ENCODE results near the gene SOX5. TPM values are rescaled to one million over a fixed set of nuclear protein-coding genes. Genes with fewer than 3 reads are reported as not detected.

SOX5 gene
- 1 to 10 TPM in 1 of 2 donors, not detected in 1; 1.4 TPM for total RNA-seq
- 0 to 0.08 reads per million in 2 donors for total RNA-seq

GRCh38 chr12:23949348-23950209 lies at the start of gene SOX5:
SOX5 (minus strand) TSS chr12:23949670; CDS start chr12:23949601, 69 bp downstream.
- no peaks in the 10 kb centered on the region for H3K4me1 Mint-ChIP-seq
- no peaks in the 10 kb centered on the region for H3K27me3 Mint-ChIP-seq
- no peak within 1 kb of the TSS for H3K27ac Mint-ChIP-seq
- H3K4me3 Mint-ChIP-seq, result no peak within 1 kb of the TSS
- ATAC-seq, result no peak
- no peaks in the 10 kb centered on the region for H3K36me3 Mint-ChIP-seq (ENCODE audit: low read depth)
- no peaks in the 10 kb centered on the region for H3K9me3 ChIP-seq (ENCODE audit: control insufficient read depth, low read length, poor library complexity, severe bottlenecking)
- DNase-seq, result no peak

DNA sequence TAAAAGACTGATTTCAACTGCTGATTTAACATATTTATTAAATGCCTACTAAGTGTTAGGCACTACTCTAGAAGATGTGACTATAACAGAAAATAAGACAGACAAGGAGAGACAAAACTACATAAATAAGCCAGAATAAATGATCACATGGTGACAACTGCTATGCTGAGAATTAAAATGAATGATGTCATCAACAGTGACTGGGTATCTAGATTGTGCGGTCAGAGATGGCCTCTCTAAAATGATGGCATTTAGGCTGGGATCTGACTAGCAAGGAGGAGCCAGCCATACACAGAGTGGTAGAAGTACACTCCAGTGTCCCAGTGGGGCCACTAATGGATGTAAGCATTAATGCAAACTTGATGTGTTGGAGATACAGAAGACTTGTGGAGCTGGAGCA lies 37.6 kb upstream of the SOX5 start:
- Mint-ChIP-seq H3K4me1 (no peaks in the 10 kb centered on the region), H3K4me3 (no peak overlapping the region), H3K36me3 (ENCODE audit: low read depth) (no peaks in the 10 kb centered on the region), H3K27ac (no peak overlapping the region), H3K27me3 (no peaks in the 10 kb centered on the region)
- DNase-seq (no peak), ATAC-seq (no peak)
- H3K9me3 ChIP-seq (ENCODE audit: control insufficient read depth, low read length, poor library complexity, severe bottlenecking), result no peaks in the 10 kb centered on the region

- Mint-ChIP-seq H3K36me3 (ENCODE audit: low read depth) (no peaks in the 10 kb centered on the region), H3K27ac (no peak overlapping the region), H3K4me1 (no peaks in the 10 kb centered on the region), H3K4me3 (no peak overlapping the region), H3K27me3 (no peaks in the 10 kb centered on the region)
- ATAC-seq (no peak), DNase-seq (no peak)
- H3K9me3 ChIP-seq (ENCODE audit: control insufficient read depth, low read length, poor library complexity, severe bottlenecking), result no peaks in the 10 kb centered on the region
Observed at GRCh38 chr12:23980826-23981225, 31.4 kb upstream of the SOX5 start.

GRCh38 chr12:23964812-23965211 lies 15.3 kb upstream of the SOX5 start:
- Mint-ChIP-seq H3K36me3 (ENCODE audit: low read depth) (no peaks in the 10 kb centered on the region), H3K27ac (no peak overlapping the region), H3K4me3 (no peak overlapping the region), H3K27me3 (no peaks in the 10 kb centered on the region), H3K4me1 (no peaks in the 10 kb centered on the region)
- no peaks in the 10 kb centered on the region for H3K9me3 ChIP-seq (ENCODE audit: control insufficient read depth, low read length, poor library complexity, severe bottlenecking)
- DNase-seq (no peak), ATAC-seq (no peak)

GRCh38 chr12:23959826-23960225 lies 10.4 kb upstream of the SOX5 start:
- no peak overlapping the region for H3K4me3 Mint-ChIP-seq
- DNase-seq (no peak), ATAC-seq (no peak)
- H3K9me3 ChIP-seq (ENCODE audit: control insufficient read depth, low read length, poor library complexity, severe bottlenecking), result no peaks in the 10 kb centered on the region
- no peak overlapping the region for H3K27ac Mint-ChIP-seq
- H3K4me1 Mint-ChIP-seq, result no peaks in the 10 kb centered on the region
- no peaks in the 10 kb centered on the region for H3K36me3 Mint-ChIP-seq (ENCODE audit: low read depth)
- H3K27me3 Mint-ChIP-seq, result no peaks in the 10 kb centered on the region

DNA sequence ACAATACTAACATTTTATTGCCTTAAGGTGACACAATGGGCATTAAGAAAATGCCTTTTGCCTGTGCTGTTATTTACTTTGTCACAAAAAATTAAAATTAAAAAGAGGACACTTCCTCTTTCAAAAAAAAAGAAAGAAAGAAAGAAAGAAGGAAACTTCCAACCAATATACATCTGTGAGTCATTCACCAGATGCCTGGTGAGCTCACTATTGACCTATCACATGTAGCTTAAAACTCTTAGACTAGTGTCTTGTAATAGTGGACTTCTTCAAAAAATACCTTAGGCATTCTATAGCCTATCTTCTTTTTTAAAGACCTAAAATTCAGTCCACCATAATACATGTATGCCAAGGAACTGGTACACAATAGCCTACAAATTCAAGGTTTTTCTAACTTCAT lies 4.9 kb upstream of the SOX5 start:
- no peak overlapping the region for H3K4me3 Mint-ChIP-seq
- H3K27me3 Mint-ChIP-seq, result no peaks in the 10 kb centered on the region
- ATAC-seq, result no peak
- DNase-seq, result no peak
- no peaks in the 10 kb centered on the region for H3K4me1 Mint-ChIP-seq
- H3K36me3 Mint-ChIP-seq (ENCODE audit: low read depth), result no peaks in the 10 kb centered on the region
- H3K27ac Mint-ChIP-seq, result no peak overlapping the region
- no peaks in the 10 kb centered on the region for H3K9me3 ChIP-seq (ENCODE audit: control insufficient read depth, low read length, poor library complexity, severe bottlenecking)

DNA sequence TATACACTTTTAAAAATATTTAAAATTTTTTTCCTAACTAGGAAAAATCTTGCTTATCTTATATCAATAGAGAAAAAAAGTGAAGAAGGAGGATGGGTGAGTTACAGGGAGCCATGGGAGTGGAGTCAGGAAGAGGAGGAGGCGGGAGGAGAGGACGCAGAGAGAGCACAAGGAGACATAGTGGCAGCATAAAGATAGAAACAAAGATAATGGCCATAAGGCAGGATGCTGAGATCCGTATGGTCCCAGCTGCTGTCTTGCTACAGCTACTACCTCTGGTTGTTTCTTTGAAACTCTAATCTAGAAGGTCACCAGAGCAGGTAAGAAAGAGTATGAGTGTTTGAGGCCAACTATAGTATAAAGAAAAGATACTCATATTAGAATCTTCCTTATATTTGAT lies 2.6 kb upstream of the SOX5 start:
- Mint-ChIP-seq H3K27ac (no peak overlapping the region), H3K36me3 (ENCODE audit: low read depth) (no peaks in the 10 kb centered on the region), H3K4me3 (no peak overlapping the region), H3K4me1 (no peaks in the 10 kb centered on the region), H3K27me3 (no peaks in the 10 kb centered on the region)
- no peaks in the 10 kb centered on the region for H3K9me3 ChIP-seq (ENCODE audit: control insufficient read depth, low read length, poor library complexity, severe bottlenecking)
- DNase-seq (no peak), ATAC-seq (no peak)

- no peaks in the 10 kb centered on the region for H3K4me1 Mint-ChIP-seq
- H3K4me3 Mint-ChIP-seq, result no peak overlapping the region
- no peaks in the 10 kb centered on the region for H3K9me3 ChIP-seq (ENCODE audit: control insufficient read depth, low read length, poor library complexity, severe bottlenecking)
- no peaks in the 10 kb centered on the region for H3K27me3 Mint-ChIP-seq
- no peak for DNase-seq
- no peaks in the 10 kb centered on the region for H3K36me3 Mint-ChIP-seq (ENCODE audit: low read depth)
- no peak for ATAC-seq
- H3K27ac Mint-ChIP-seq, result no peak overlapping the region
Observed at GRCh38 chr12:23950775-23951451, 1.4 kb upstream of the SOX5 start.

GRCh38 chr12:23950210-23950774 lies 822 bp upstream of the SOX5 start:
- Mint-ChIP-seq H3K4me1 (no peaks in the 10 kb centered on the region), H3K27ac (no peak overlapping the region), H3K4me3 (no peak overlapping the region), H3K27me3 (no peaks in the 10 kb centered on the region), H3K36me3 (ENCODE audit: low read depth) (no peaks in the 10 kb centered on the region)
- no peak for ATAC-seq
- no peak for DNase-seq
- no peaks in the 10 kb centered on the region for H3K9me3 ChIP-seq (ENCODE audit: control insufficient read depth, low read length, poor library complexity, severe bottlenecking)

DNA sequence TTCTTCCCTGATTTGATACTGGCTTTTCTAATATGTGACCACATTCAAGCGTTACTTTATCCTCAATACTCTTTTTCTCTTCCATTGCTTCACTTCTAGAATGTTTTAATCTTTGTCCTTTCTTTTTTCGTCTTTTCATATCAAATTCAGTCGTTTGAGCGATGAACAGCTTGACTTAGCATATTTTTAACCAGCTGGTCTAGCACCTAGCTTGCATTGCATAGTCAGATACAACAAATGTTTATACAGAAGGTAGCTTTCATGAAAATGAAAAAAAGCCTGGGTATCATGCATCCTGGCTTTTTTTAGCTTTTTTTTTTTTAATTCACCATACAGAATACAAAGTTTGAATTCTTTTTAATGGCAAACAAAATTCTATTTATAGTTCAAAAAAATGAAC lies 1.2 kb downstream of the SOX5 start:
- H3K36me3 Mint-ChIP-seq (ENCODE audit: low read depth), result no peaks in the 10 kb centered on the region
- ATAC-seq, result no peak
- H3K4me3 Mint-ChIP-seq, result no peak overlapping the region
- no peaks in the 10 kb centered on the region for H3K9me3 ChIP-seq (ENCODE audit: control insufficient read depth, low read length, poor library complexity, severe bottlenecking)
- DNase-seq, result no peak
- no peak overlapping the region for H3K27ac Mint-ChIP-seq
- H3K27me3 Mint-ChIP-seq, result no peaks in the 10 kb centered on the region
- no peaks in the 10 kb centered on the region for H3K4me1 Mint-ChIP-seq

- no peaks in the 10 kb centered on the region for H3K9me3 ChIP-seq (ENCODE audit: control insufficient read depth, low read length, poor library complexity, severe bottlenecking)
- no peaks in the 10 kb centered on the region for H3K4me1 Mint-ChIP-seq
- ATAC-seq (no peak), DNase-seq (no peak)
- H3K27ac Mint-ChIP-seq, result no peak overlapping the region
- H3K36me3 Mint-ChIP-seq (ENCODE audit: low read depth), result no peaks in the 10 kb centered on the region
- no peaks in the 10 kb centered on the region for H3K27me3 Mint-ChIP-seq
- H3K4me3 Mint-ChIP-seq, result no peak overlapping the region
Observed at GRCh38 chr12:23947395-23947794, 2.1 kb downstream of the SOX5 start.

- H3K4me1 Mint-ChIP-seq, result no peaks in the 10 kb centered on the region
- DNase-seq (no peak), ATAC-seq (no peak)
- H3K36me3 Mint-ChIP-seq (ENCODE audit: low read depth), result no peaks in the 10 kb centered on the region
- no peak overlapping the region for H3K4me3 Mint-ChIP-seq
- H3K9me3 ChIP-seq (ENCODE audit: control insufficient read depth, low read length, poor library complexity, severe bottlenecking), result no peaks in the 10 kb centered on the region
- no peaks in the 10 kb centered on the region for H3K27me3 Mint-ChIP-seq
- no peak overlapping the region for H3K27ac Mint-ChIP-seq
Observed at GRCh38 chr12:23945249-23945648, 4.2 kb downstream of the SOX5 start.

- ATAC-seq (no peak), DNase-seq (no peak)
- Mint-ChIP-seq H3K27me3 (no peaks in the 10 kb centered on the region), H3K4me3 (no peak overlapping the region), H3K36me3 (ENCODE audit: low read depth) (no peaks in the 10 kb centered on the region), H3K4me1 (no peaks in the 10 kb centered on the region), H3K27ac (no peak overlapping the region)
- no peaks in the 10 kb centered on the region for H3K9me3 ChIP-seq (ENCODE audit: control insufficient read depth, low read length, poor library complexity, severe bottlenecking)
Observed at GRCh38 chr12:23944067-23944466, 5.4 kb downstream of the SOX5 start.

Data from T-helper 17 cell (primary cell).